SK-N-SH (cell line): Measurements from ENCODE around the gene MPO. TPM values are rescaled to one million over a fixed set of nuclear protein-coding genes. Genes with fewer than 3 reads are reported as not detected.

Source experiments
- CTCF ChIA-PET: fragments of 300-600, 350-600 bp; formaldehyde crosslinking; extraction: SDS; loops from one replicate; lab custom pipeline; 2021; lab: Yijun Ruan, JAX
- POLR2A ChIA-PET: fragments of 350-600 bp; sonication (Branson Sonifier 250); formaldehyde crosslinking; extraction: SDS; loops from one replicate; lab custom pipeline; 2020; ENCODE audit warnings: antibody characterized with exemption, inconsistent platforms; lab: Yijun Ruan, JAX
- DNase-seq: peaks from one replicate; pipeline ENCODE4 v3.0.0; 2012
- H2AFZ ChIP-seq: fragments of 200-600 bp; sonication (generic); 2 replicates; pipeline ENCODE4 v1.8.1; 2016; ENCODE audit warnings: antibody characterized with exemption, mild to moderate bottlenecking, low read depth
- H3F3A ChIP-seq: fragments of 200-600 bp; sonication (generic); replicated peaks from 2 replicates; pipeline ENCODE3; 2016; ENCODE audit warnings: antibody characterized with exemption, mild to moderate bottlenecking; ENCODE audit not compliant: insufficient read depth
- H3K27ac ChIP-seq, 2 experiments: fragments of 200-500 bp in 1 of 2; fragments of 200-600 bp in 1 of 2; sonication (Bioruptor generic) in 1 of 2; sonication (generic), shearing (Covaris generic) in 1 of 2; 2 replicates each; pipeline versions ENCODE4 v1.5.1 to v1.6.1; 2014 to 2016; ENCODE audit warnings: low read depth in 2 of 2, inconsistent platforms in 1 of 2, low read length in 1 of 2, mild to moderate bottlenecking in 1 of 2, mixed read lengths in 1 of 2
- H3K27me3 ChIP-seq: fragments of 200-600 bp; sonication (generic), shearing (Covaris generic); 2 replicates; pipeline ENCODE4 v1.6.1; 2016; ENCODE audit warnings: mixed run types; ENCODE audit not compliant: insufficient read depth
- H3K36me3 ChIP-seq, 2 experiments: fragments of 200-500 bp in 1 of 2; fragments of 200-600 bp in 1 of 2; sonication (Bioruptor generic) in 1 of 2; sonication (generic) in 1 of 2; replicated peaks in 1 of 2; 2 replicates each; pipeline versions ENCODE3 to v1.5.1; 2014 to 2016; ENCODE audit warnings: low read length in 1 of 2, mild to moderate bottlenecking in 1 of 2; ENCODE audit not compliant: insufficient read depth in 2 of 2, control insufficient read depth in 1 of 2
- H3K4me1 ChIP-seq, 2 experiments: fragments of 200-500 bp in 1 of 2; fragments of 200-600 bp in 1 of 2; sonication (Bioruptor generic) in 1 of 2; sonication (generic), shearing (Covaris generic) in 1 of 2; 2 replicates each; pipeline versions ENCODE4 v1.5.1 to v1.6.1; 2014 to 2016; ENCODE audit warnings: low read depth in 1 of 2, low read length in 1 of 2, mixed run types in 1 of 2; ENCODE audit not compliant: insufficient read depth in 2 of 2, control insufficient read depth in 1 of 2
- H3K4me2 ChIP-seq: fragments of 200-600 bp; sonication (generic), shearing (Covaris generic); 2 replicates; pipeline ENCODE4 v1.6.1; 2017; ENCODE audit warnings: mixed run types
- H3K4me3 ChIP-seq, 2 experiments: fragments of 200-500 bp in 1 of 2; fragments of 200-600 bp in 1 of 2; sonication (Bioruptor generic) in 1 of 2; sonication (generic), shearing (Covaris generic) in 1 of 2; 2 replicates each; pipeline versions ENCODE4 v1.5.1 to v1.8.1; 2014 to 2016; ENCODE audit warnings: low read depth in 2 of 2, inconsistent platforms in 1 of 2, low read length in 1 of 2, mild to moderate bottlenecking in 1 of 2, mixed read lengths in 1 of 2, moderate library complexity in 1 of 2
- H3K79me2 ChIP-seq: fragments of 200-600 bp; sonication (generic); 2 replicates; pipeline ENCODE4 v1.8.1; 2017; ENCODE audit warnings: mild to moderate bottlenecking; ENCODE audit not compliant: insufficient read depth
- H3K9ac ChIP-seq: fragments of 200-600 bp; sonication (generic); 2 replicates; pipeline ENCODE4 v1.6.1; 2017; ENCODE audit warnings: mixed run types
- H3K9me2 ChIP-seq: fragments of 200-600 bp; sonication (generic); 2 replicates; pipeline ENCODE4 v1.6.1; 2017; ENCODE audit warnings: mixed run types
- H3K9me3 ChIP-seq: fragments of 200-600 bp; sonication (generic); 2 replicates; pipeline ENCODE4 v1.6.1; 2017; ENCODE audit warnings: mixed run types, mild to moderate bottlenecking, moderate library complexity
- H4K20me1 ChIP-seq: fragments of 200-600 bp; sonication (generic); 2 replicates; pipeline ENCODE4 v1.6.1; 2017; ENCODE audit warnings: mild to moderate bottlenecking, mixed run types; ENCODE audit not compliant: insufficient read depth
- CHD2 ChIP-seq: fragments of 150-350 bp; IDR thresholded peaks from 2 replicates; pipeline ENCODE4 v1.6.1; 2018; ENCODE audit warnings: low read length; ENCODE audit not compliant: partially characterized antibody
- ELF1 ChIP-seq: IDR thresholded peaks from 2 replicates; pipeline ENCODE4 v1.4.0; 2012
- EP300 ChIP-seq, 2 experiments: IDR thresholded peaks; 2 replicates each; pipeline versions ENCODE4 v1.4.0 to v1.6.1; 2012; ENCODE audit warnings: borderline replicate concordance in 1 of 2, low read depth in 1 of 2, low read length in 1 of 2
- FOSL2 ChIP-seq: IDR thresholded peaks from 2 replicates; pipeline ENCODE4 v1.4.0; 2012; ENCODE audit warnings: low read depth, mild to moderate bottlenecking, moderate library complexity, borderline replicate concordance
- FOXJ3 ChIP-seq: sonication (generic); formaldehyde crosslinking; IDR thresholded peaks from 2 replicates; pipeline ENCODE4 v1.5.1; 2020; ENCODE audit warnings: mild to moderate bottlenecking, missing genetic modification reagents
- FOXM1 ChIP-seq: IDR thresholded peaks from 2 replicates; pipeline ENCODE4 v1.4.0; 2012; ENCODE audit warnings: low read depth, mild to moderate bottlenecking
- GATA2 ChIP-seq: sonication (generic); formaldehyde crosslinking; IDR thresholded peaks from 2 replicates; pipeline ENCODE4 v1.5.0; 2020; ENCODE audit warnings: mild to moderate bottlenecking, missing genetic modification reagents
- JUND ChIP-seq: IDR thresholded peaks from 2 replicates; pipeline ENCODE4 v1.4.0; 2012
- NFIC ChIP-seq: IDR thresholded peaks from 2 replicates; pipeline ENCODE4 v1.4.0; 2012; ENCODE audit warnings: borderline replicate concordance
- NRF1 ChIP-seq: IDR thresholded peaks from 2 replicates; pipeline ENCODE4 v1.6.1; 2012; ENCODE audit warnings: low read depth, mild to moderate bottlenecking, low read length
- PBX3 ChIP-seq: IDR thresholded peaks from 2 replicates; pipeline ENCODE4; 2012
- RFX5 ChIP-seq: IDR thresholded peaks from 2 replicates; pipeline ENCODE4 v1.6.1; 2012; ENCODE audit warnings: mild to moderate bottlenecking, improper control_type of control experiment, low read length
- SMC3 ChIP-seq: IDR thresholded peaks from 2 replicates; pipeline ENCODE4 v1.6.1; 2012; ENCODE audit warnings: low read depth, low read length, improper control_type of control experiment
- TAF1 ChIP-seq: IDR thresholded peaks from 2 replicates; pipeline ENCODE4 v1.6.1; 2012; ENCODE audit warnings: low read depth, mild to moderate bottlenecking, low read length, moderate library complexity, borderline replicate concordance
- TCF12 ChIP-seq: IDR thresholded peaks from 2 replicates; pipeline ENCODE4 v1.4.0; 2012
- YY1 ChIP-seq: IDR thresholded peaks from 2 replicates; pipeline ENCODE4 v1.4.0; 2012; ENCODE audit warnings: low read depth, mild to moderate bottlenecking
- WGBS: methylation state at CpG from one replicate; pipeline ENCODE4 v1.1.6; 2017; ENCODE audit warnings: low lambda C conversion rate; 5-methylcytosine and 5-hydroxymethylcytosine counted together
- polyA plus RNA-seq, 3 experiments: library from polyadenylated mRNA; depleted of rRNA; stranded (reverse); fragments of >200 nt; gene quantifications; 2 replicates each; pipeline ENCODE4 v1.2.3, GENCODE V29; 2012
- TF ChIP-seq, protein P1 (sequence below): IDR thresholded peaks from 2 replicates; pipeline ENCODE4 v1.4.0; 2012; ENCODE audit warnings: low read depth, borderline replicate concordance
- TF ChIP-seq, protein P2 (sequence below): fragments of 200-600 bp; sonication (generic); IDR thresholded peaks from 2 replicates; pipeline ENCODE4 v1.6.1; 2017; ENCODE audit warnings: antibody characterized with exemption, mild to moderate bottlenecking, moderate library complexity

Gene MPO
- polyA plus RNA-seq, 1 of the 3 experiments (the other 2 are of a cell fraction): not detected

DNA sequence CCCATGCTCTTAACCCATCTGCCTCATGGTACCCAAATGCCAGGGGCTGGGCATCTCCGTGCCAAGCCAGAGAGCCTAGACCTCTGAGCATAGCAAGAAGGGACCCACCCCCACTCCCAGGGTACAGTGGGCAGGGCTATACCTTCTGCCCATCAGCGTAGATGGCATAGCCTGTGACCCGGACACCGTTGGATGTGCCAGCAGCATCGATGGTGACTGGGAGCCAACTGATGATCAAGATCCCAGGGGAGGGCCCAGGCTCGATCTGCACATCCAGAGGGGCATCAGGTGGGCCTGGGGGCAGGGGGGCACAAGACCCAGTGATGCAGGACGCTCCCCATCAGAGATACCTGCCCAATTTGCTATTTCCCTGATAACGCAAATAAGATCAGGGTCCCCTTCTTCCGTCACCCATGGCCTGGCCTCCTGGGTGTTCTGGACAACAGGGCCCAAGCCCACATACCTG, 30.7 kb upstream of the MPO start:
- 73% methylated on average over 9 of the region's 9 CpGs for WGBS
- no peaks in the 10 kb centered on the region for H3F3A ChIP-seq

DNA sequence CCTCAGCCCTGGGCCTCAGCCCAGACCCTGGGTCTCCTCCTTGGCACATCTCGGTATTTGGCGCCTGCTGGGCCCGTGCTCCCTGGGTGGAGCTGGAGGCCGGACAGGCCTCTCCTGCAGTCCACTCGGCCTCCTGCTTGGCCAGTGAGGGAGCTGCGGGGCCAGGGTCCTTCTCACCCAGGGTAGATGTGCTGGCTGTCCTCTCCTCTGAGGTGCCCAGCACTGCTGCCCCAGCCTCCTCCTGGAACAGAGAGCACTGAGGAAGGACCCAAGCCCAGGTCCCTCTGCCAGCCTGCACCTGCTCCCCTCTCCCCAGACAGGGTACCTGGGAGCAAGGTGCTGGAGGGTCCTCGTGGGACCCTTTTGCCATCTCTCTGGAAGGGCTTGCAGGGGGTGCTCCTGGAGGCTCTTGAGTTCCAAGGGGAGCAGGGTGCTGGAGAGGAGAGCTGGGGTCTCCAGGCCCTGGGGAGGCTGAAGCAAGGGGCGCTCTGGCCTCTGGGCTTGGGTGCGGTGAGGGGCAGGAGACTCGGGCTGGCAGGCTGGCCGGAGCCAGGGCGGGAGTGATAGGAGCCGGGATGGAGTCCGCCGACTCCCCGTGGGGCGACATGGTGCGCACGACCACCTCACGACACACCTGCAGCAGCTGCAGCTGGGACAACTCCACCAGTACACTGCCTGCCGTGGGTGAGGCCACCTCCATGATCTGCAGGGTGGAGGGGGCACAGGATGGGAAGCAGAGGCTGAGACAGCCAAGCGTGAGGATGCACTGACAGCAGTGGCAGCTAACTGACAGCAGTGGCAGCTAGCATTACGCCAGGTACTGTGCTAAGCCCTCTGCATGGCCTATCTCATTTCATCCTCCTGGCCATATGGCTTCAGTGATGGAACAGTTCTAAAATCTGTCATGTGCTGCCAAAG, 30.0 kb upstream of the MPO start:
- H2AFZ ChIP-seq: no peak overlapping the region
- WGBS: 65% methylated on average over 23 of the region's 23 CpGs
- no peaks in the 10 kb centered on the region for H3K9me2 ChIP-seq
- TF ChIP-seq FOXM1 (no peak), JUND (no peak)
- H3K79me2 ChIP-seq: no peaks in the 10 kb centered on the region
- H3K27me3 ChIP-seq: no peaks in the 10 kb centered on the region
- no peaks in the 10 kb centered on the region for H3F3A ChIP-seq
- no peak overlapping the region for H3K27ac ChIP-seq
- ChIA-PET CTCF (interaction anchor here (1.9 to 3.0 kb wide), 2 partner anchors 61 to 107 kb away, joined by 6 to 15 read pairs; partner anchors contain the start of gene RNF43), POLR2A (no interaction called here)
- H4K20me1 ChIP-seq: no peaks in the 10 kb centered on the region
- DNase-seq: peak; percentile 30
- no peak overlapping the region for H3K4me2 ChIP-seq
- H3K9ac ChIP-seq: no peak overlapping the region
- H3K9me3 ChIP-seq: no peaks in the 10 kb centered on the region
- no peak overlapping the region for H3K4me3 ChIP-seq
- no peaks in the 10 kb centered on the region for H3K4me1 ChIP-seq
- H3K36me3 ChIP-seq: no peaks in the 10 kb centered on the region

More for the DNA sequence above, 30.7 kb upstream of the MPO start:
- Histone ChIP-seq H3K9ac (no peak overlapping the region), H3K79me2 (no peaks in the 10 kb centered on the region), H3K9me3 (no peaks in the 10 kb centered on the region), H3K4me1 (no peaks in the 10 kb centered on the region), H3K27ac (no peak overlapping the region), H3K4me2 (no peak overlapping the region), H2AFZ (no peak overlapping the region), H3K9me2 (no peaks in the 10 kb centered on the region), H4K20me1 (no peaks in the 10 kb centered on the region), H3K36me3 (no peaks in the 10 kb centered on the region), H3K27me3 (no peaks in the 10 kb centered on the region), H3K4me3 (no peak overlapping the region)
- ChIA-PET CTCF (interaction anchor here (0.8 to 3.0 kb wide), 4 partner anchors 62 to 137 kb away, joined by 3 to 15 read pairs (median 5); partner anchors contain the start of gene RNF43), POLR2A (no interaction called here)
- DNase-seq: peak; percentile 32
- TF ChIP-seq CHD2 (no peak), NFIC (no peak)

DNA sequence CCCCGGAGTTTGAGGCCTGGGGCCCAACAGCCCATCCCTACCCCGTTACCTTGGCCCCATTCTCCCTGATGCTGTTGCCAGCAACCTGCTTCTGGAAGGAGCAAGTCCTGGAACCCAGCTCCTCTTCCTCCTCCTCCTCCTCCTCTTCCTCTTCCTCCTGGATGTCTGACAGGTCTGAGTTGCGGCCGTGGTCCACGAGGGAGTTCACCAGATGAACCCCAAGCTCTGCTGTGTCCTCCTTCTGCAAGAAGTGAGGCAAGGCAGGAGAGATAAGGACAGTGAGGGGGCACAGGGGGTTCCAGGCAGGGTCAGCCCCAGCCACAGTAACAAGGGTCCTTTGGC, 29.2 kb upstream of the MPO start:
- no peaks in the 10 kb centered on the region for H3K4me1 ChIP-seq
- TF ChIP-seq ELF1 (no peak), FOSL2 (no peak), TAF1 (no peak), FOXJ3 (CRISPR knock-in tag) (no peak), EP300 (IDR thresholded peaks at IDR 0.05; ENCODE audit: borderline replicate concordance in 1 of 2, low read depth in 1 of 2, low read length in 1 of 2) (no peak), RFX5 (no peak), FOXM1 (no peak), TCF12 (no peak), PBX3 (no peak), SMC3 (no peak), NRF1 (no peak), NFIC (no peak), JUND (no peak), YY1 (no peak), GATA2 (CRISPR knock-in tag) (no peak)
- TF ChIP-seq, protein P1, sequence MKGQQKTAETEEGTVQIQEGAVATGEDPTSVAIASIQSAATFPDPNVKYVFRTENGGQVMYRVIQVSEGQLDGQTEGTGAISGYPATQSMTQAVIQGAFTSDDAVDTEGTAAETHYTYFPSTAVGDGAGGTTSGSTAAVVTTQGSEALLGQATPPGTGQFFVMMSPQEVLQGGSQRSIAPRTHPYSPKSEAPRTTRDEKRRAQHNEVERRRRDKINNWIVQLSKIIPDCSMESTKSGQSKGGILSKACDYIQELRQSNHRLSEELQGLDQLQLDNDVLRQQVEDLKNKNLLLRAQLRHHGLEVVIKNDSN: no peak
- TF ChIP-seq, protein P2, sequence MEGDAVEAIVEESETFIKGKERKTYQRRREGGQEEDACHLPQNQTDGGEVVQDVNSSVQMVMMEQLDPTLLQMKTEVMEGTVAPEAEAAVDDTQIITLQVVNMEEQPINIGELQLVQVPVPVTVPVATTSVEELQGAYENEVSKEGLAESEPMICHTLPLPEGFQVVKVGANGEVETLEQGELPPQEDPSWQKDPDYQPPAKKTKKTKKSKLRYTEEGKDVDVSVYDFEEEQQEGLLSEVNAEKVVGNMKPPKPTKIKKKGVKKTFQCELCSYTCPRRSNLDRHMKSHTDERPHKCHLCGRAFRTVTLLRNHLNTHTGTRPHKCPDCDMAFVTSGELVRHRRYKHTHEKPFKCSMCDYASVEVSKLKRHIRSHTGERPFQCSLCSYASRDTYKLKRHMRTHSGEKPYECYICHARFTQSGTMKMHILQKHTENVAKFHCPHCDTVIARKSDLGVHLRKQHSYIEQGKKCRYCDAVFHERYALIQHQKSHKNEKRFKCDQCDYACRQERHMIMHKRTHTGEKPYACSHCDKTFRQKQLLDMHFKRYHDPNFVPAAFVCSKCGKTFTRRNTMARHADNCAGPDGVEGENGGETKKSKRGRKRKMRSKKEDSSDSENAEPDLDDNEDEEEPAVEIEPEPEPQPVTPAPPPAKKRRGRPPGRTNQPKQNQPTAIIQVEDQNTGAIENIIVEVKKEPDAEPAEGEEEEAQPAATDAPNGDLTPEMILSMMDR: no peak

More for the DNA sequence above, 29.2 kb upstream of the MPO start:
- Histone ChIP-seq H3F3A (no peaks in the 10 kb centered on the region), H3K79me2 (no peaks in the 10 kb centered on the region), H3K27ac (no peak overlapping the region), H3K9ac (no peak overlapping the region), H3K9me3 (no peaks in the 10 kb centered on the region), H2AFZ (no peak overlapping the region), H3K4me3 (no peak overlapping the region), H3K4me2 (no peak overlapping the region), H3K9me2 (no peaks in the 10 kb centered on the region), H4K20me1 (no peaks in the 10 kb centered on the region), H3K27me3 (no peaks in the 10 kb centered on the region), H3K36me3 (no peaks in the 10 kb centered on the region)
- ChIA-PET POLR2A (no interaction called here), CTCF (interaction anchor here (2.2 to 3.0 kb wide), 3 partner anchors 8 to 138 kb away, joined by 9 to 16 read pairs (median 15); partner anchors contain the start of gene RNF43)
- 39% methylated on average over 5 of the region's 5 CpGs for WGBS
- DNase-seq: peak; percentile 27
